GM23248 (cell line): ENCODE results near the gene OST4. TPM values are rescaled to one million over a fixed set of nuclear protein-coding genes. Genes with fewer than 3 reads are reported as not detected.

Source experiments
- DNase-seq: peaks from one replicate; pipeline ENCODE4 v3.0.0-alpha.2; 2015
- H2AFZ ChIP-seq: fragments of 200-600 bp; sonication (generic); 2 replicates; pipeline ENCODE4 v1.6.1; 2016; ENCODE audit warnings: antibody characterized with exemption
- H3F3A ChIP-seq: fragments of 200-600 bp; sonication (generic); 2 replicates; pipeline ENCODE4 v1.6.1; 2016; ENCODE audit warnings: mild to moderate bottlenecking, antibody characterized with exemption, mixed run types; ENCODE audit not compliant: insufficient read depth
- H3K27ac ChIP-seq: fragments of 200-600 bp; sonication (generic); 2 replicates; pipeline ENCODE4 v1.5.1; 2016; ENCODE audit warnings: mild to moderate bottlenecking
- H3K27me3 ChIP-seq: fragments of 200-600 bp; sonication (generic); replicated peaks from 2 replicates; pipeline ENCODE4 v1.6.1; 2016; ENCODE audit warnings: mild to moderate bottlenecking; ENCODE audit not compliant: insufficient read depth
- H3K36me3 ChIP-seq: fragments of 200-600 bp; sonication (generic); 2 replicates; pipeline ENCODE4 v1.6.1; 2016; ENCODE audit warnings: low read depth, mild to moderate bottlenecking
- H3K4me1 ChIP-seq: fragments of 200-600 bp; sonication (generic); 2 replicates; pipeline ENCODE4 v1.6.1; 2016; ENCODE audit warnings: mild to moderate bottlenecking; ENCODE audit not compliant: insufficient read depth
- H3K4me2 ChIP-seq: fragments of 200-600 bp; sonication (generic); one replicate; pipeline ENCODE4 v1.6.1; 2016; ENCODE audit warnings: mild to moderate bottlenecking; ENCODE audit not compliant: unreplicated experiment
- H3K4me3 ChIP-seq: fragments of 200-600 bp; sonication (generic); 2 replicates; pipeline ENCODE4 v1.5.1; 2016; ENCODE audit warnings: mild to moderate bottlenecking
- H3K79me2 ChIP-seq: fragments of 200-600 bp; sonication (generic); 2 replicates; pipeline ENCODE4 v1.6.1; 2016; ENCODE audit warnings: mild to moderate bottlenecking; ENCODE audit not compliant: insufficient read depth
- H3K9ac ChIP-seq: fragments of 200-600 bp; sonication (generic); 2 replicates; pipeline ENCODE4 v1.6.1; 2016; ENCODE audit warnings: mild to moderate bottlenecking
- H3K9me2 ChIP-seq: fragments of 200-600 bp; sonication (generic); 2 replicates; pipeline ENCODE4 v1.6.1; 2016; ENCODE audit warnings: mixed run types, mild to moderate bottlenecking, moderate library complexity; ENCODE audit not compliant: insufficient read depth
- H3K9me3 ChIP-seq: fragments of 200-600 bp; sonication (generic); one replicate; pipeline ENCODE4 v1.6.1; 2017; ENCODE audit warnings: low read depth
- H4K20me1 ChIP-seq: fragments of 200-600 bp; sonication (generic); 2 replicates; pipeline ENCODE4 v1.6.0; 2016; ENCODE audit not compliant: insufficient read depth
- EZH2 ChIP-seq: fragments of 200-600 bp; sonication (generic); IDR thresholded peaks from 2 replicates; pipeline ENCODE4 v1.6.1; 2018; ENCODE audit warnings: antibody characterized with exemption, mild to moderate bottlenecking; ENCODE audit not compliant: insufficient read depth, poor library complexity, severe bottlenecking
- EZH2phosphoT487 ChIP-seq: fragments of 200-600 bp; sonication (generic); IDR thresholded peaks from 2 replicates; pipeline ENCODE4 v1.6.1; 2018; ENCODE audit warnings: antibody characterized with exemption, moderate library complexity, mild to moderate bottlenecking, low read depth; ENCODE audit not compliant: insufficient read depth
- WGBS, 2 experiments: methylation state at CpG; one replicate each; pipeline ENCODE4 v1.1.6; 2015 to 2017; ENCODE audit warnings: low lambda C conversion rate in 2 of 2, low coverage in 1 of 2; ENCODE audit errors: missing lambda C conversion rate in 2 of 2; 5-methylcytosine and 5-hydroxymethylcytosine counted together
- in situ Hi-C: fragments of 300-500 bp; cut with MboI; formaldehyde crosslinking; loops from 2 replicates; pipeline ENCODE4 v1.15.0; 2020
- polyA plus RNA-seq: library from polyadenylated mRNA; unstranded; fragments of >200 nt; fragmentation: Nextera tagmentation; extraction: Ambion mirVana; gene quantifications from 2 replicates; pipeline ENCODE4 v1.2.1, GENCODE V29; 2016
- total RNA-seq: library from RNA; depleted of rRNA; stranded (reverse); fragments of >200 nt; shearing (Covaris generic); gene quantifications from 2 replicates; pipeline ENCODE4 v1.2.3, GENCODE V29; 2014

The OST4 gene
- total and polyA plus RNA-seq, 2 experiments from 2014 or later = 499 to 942 TPM

DNA sequence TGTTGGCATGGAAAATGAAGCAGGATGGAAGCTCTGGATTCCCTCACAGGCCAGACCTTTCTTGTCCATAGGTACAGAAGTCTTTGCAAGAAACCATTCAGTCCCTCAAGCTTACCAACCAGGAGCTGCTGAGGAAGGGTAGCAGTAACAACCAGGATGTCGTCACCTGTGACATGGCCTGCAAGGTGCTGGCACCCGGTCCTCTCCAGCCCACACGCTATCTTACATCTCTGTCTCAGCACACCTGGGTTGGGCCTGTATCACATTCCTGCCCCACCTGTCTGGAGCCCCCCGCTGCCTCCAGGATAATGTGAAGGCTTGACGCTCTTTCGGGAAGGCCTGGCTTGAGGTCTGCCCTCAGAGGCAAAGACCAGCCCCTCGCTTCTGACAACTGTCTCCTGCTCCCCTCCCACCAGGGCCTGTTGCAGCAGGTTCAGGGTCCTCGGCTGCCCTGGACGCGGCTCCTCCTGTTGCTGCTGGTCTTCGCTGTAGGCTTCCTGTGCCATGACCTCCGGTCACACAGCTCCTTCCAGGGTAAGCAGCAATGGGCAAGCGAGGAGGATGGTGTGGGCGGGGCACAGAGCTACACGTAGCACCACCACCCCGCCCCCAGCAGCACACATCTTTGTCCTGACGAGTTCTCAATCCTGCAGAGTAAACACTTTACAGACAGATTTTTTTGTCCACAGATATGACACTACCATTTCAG lies 32.7 kb downstream of the OST4 start:
- in situ Hi-C loops = no loop called here
- TF ChIP-seq EZH2 (no peak), EZH2phosphoT487 (no peak)
- 84% methylated on average over 17 of the region's 17 CpGs for WGBS, 2 experiments
- H3K9me3 ChIP-seq = no peaks in the 10 kb centered on the region
- H3K27ac ChIP-seq = no peak overlapping the region
- H3K9ac ChIP-seq = no peak overlapping the region
- peaks cover 42% of the 10 kb centered on the region for H3K79me2 ChIP-seq
- H3K4me3 ChIP-seq = no peak overlapping the region
- peaks cover 68% of the 10 kb centered on the region for H3K36me3 ChIP-seq
- no peak overlapping the region for H3K4me2 ChIP-seq
- peaks cover 33% of the 10 kb centered on the region for H3F3A ChIP-seq
- H3K9me2 ChIP-seq = no peaks in the 10 kb centered on the region
- no peaks in the 10 kb centered on the region for H4K20me1 ChIP-seq
- no peak for DNase-seq
- no peaks in the 10 kb centered on the region for H3K27me3 ChIP-seq
- peaks cover 9% of the 10 kb centered on the region; the same call in 1 of the 2 replicates for H3K4me1 ChIP-seq
- H2AFZ ChIP-seq = no peak overlapping the region

DNA sequence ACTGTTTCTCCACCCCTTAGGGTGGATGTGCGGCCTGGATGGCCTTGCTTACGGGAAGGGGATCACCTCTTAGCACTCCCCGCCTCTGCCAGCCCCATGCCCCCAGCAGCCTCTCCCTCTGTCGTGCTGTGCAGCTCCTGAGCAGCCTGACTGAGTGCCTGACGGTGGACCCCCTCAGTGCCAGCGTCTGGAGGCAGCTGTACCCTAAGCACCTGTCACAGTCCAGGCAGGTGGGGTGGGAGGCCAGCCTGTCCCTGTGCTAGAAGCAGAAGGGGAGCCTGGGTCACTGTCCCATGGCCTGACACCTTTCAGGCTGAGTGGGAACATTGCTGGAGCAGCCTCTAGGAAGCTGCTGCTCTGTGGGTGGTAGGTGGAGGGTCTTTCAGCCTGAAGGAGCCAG lies 33.4 kb downstream of the OST4 start:
- Histone ChIP-seq H3K27me3 (no peaks in the 10 kb centered on the region), H3K4me3 (no peak overlapping the region), H3K9me3 (no peaks in the 10 kb centered on the region), H3K36me3 (peaks cover 68% of the 10 kb centered on the region), H3K27ac (no peak overlapping the region), H2AFZ (no peak overlapping the region), H3K79me2 (peaks cover 50% of the 10 kb centered on the region), H3F3A (peaks cover 30% of the 10 kb centered on the region), H3K4me2 (no peak overlapping the region), H3K9ac (no peak overlapping the region), H4K20me1 (no peaks in the 10 kb centered on the region), H3K9me2 (no peaks in the 10 kb centered on the region), H3K4me1 (peaks cover 9% of the 10 kb centered on the region; the same call in 1 of the 2 replicates)
- in situ Hi-C loops = no loop called here
- 86 to 92% methylated on average over 5 to 6 of the region's 6 CpGs for WGBS, 2 experiments
- DNase-seq = no peak
- no peak for TF ChIP-seq EZH2phosphoT487
- TF ChIP-seq EZH2 = no peak

DNA sequence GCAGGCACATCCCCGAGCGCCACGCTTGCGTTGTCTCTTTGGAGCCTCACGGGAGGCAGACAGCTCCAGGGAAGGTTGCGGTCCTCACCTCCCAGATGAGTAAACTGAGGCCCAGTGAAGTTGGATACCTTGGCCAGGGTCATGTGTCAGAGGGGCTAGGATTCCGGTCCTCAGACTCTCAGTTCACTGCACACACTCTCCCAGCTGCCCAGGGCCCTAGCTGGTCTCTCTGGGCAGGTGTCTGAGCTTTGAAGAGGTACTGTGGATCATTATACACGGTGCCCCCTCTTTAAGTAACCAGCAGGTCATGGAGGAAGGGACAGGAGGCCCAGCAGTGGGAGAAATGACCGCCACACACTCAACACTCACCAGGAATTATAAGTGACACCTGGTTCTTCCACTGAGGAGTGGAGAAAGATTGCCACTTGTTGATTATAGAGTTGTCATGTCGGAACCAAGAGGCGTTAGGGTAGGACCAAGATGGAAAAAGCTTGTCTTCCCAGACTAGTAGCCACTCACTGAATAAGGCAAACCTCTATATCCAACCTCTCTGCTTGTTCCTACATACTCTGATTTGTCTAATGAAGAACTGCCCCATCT lies 38.1 kb downstream of the OST4 start:
- in situ Hi-C loops = no loop called here
- Histone ChIP-seq H3K27me3 (no peaks in the 10 kb centered on the region), H3K4me2 (peak overlapping the region; percentile 99), H3K9me3 (no peaks in the 10 kb centered on the region), H3K9me2 (no peaks in the 10 kb centered on the region), H3K4me1 (peaks cover 9% of the 10 kb centered on the region; the same call in 1 of the 2 replicates), H4K20me1 (no peaks in the 10 kb centered on the region), H2AFZ (peak overlapping the region; percentile 93), H3F3A (no peaks in the 10 kb centered on the region), H3K36me3 (peaks cover 28% of the 10 kb centered on the region), H3K9ac (peak overlapping the region; percentile 98), H3K27ac (peak overlapping the region; percentile 66), H3K4me3 (peak overlapping the region; percentile 99), H3K79me2 (peaks cover 93% of the 10 kb centered on the region)
- no peak for TF ChIP-seq EZH2
- TF ChIP-seq EZH2phosphoT487 = no peak
- 0% methylated on average over 10 to 11 of the region's 11 CpGs for WGBS, 2 experiments
- DNase-seq = peak; percentile 37

DNA sequence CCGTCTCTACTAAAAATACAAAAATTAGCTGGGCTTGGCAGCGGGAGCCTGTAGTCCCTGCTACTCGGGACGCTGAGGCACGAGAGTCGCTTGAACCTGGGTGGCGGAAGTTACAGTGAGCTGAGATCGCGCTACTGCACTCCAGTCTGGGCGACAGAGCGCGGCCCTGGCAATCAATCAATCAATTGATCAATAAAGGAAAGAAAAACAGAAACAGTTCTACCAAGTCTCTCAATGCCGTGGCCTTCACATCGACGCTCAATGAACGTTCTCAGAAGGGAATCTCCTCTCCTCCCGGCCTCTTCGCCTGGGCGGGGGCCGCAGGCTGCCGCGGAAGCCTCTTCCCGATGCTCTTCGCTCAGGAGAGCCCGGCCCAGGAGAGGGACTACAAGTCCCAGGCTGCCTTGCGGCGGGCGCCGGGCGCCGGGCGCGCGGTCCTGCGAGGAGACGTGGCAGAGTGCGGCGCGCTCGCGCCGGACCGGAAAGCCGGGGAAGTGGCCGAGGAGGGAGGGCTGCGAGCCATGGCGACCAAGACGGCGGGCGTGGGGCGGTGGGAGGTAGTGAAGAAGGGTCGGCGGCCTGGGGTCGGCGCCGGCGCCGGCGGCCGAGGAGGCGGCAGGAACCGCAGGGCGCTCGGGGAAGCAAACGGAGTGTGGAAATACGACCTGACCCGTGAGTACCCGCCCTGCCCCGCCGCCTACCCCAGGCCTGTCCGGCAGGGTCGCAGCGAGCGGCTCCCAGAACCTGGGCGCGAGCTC lies 38.8 kb downstream of the OST4 start, which contains the start of gene TMEM214:
TMEM214 (plus strand) TSS at position 471 of the 758 bp plus-strand sequence; CDS start at position 522, 51 bp downstream.
- H3K36me3 ChIP-seq = peaks cover 28% of the 10 kb centered on the region
- H3K9me3 ChIP-seq = no peaks in the 10 kb centered on the region
- peak; percentile 96 for DNase-seq
- no peaks in the 10 kb centered on the region for H4K20me1 ChIP-seq
- no peaks in the 10 kb centered on the region for H3F3A ChIP-seq
- in situ Hi-C loops = no loop called here
- peak within 1 kb of the TSS; percentile 66 for H3K27ac ChIP-seq
- no peaks in the 10 kb centered on the region for H3K27me3 ChIP-seq
- H3K4me1 ChIP-seq = peaks cover 9% of the 10 kb centered on the region; the same call in 1 of the 2 replicates
- H3K79me2 ChIP-seq = peaks cover 95% of the 10 kb centered on the region
- H3K9me2 ChIP-seq = no peaks in the 10 kb centered on the region
- H3K9ac ChIP-seq = peak within 1 kb of the TSS; percentile 98
- 1 to 2% methylated on average over 54 to 72 of the region's 76 CpGs for WGBS, 2 experiments
- H2AFZ ChIP-seq = peak within 1 kb of the TSS; percentile 93
- TF ChIP-seq EZH2 (no peak), EZH2phosphoT487 (no peak)
- peak within 1 kb of the TSS; percentile 99 for H3K4me2 ChIP-seq
- peak within 1 kb of the TSS; percentile 99 for H3K4me3 ChIP-seq
